Nephron progenitor cell (in vitro differentiated cells): ENCODE data around the gene EBF4.

ENCODE experiments used
- DNase-seq: peaks from one replicate; pipeline ENCODE4 v3.0.0; 2021
- H3K27ac Mint-ChIP-seq: 2 replicates; pipeline ENCODE4 v1.8.0; 2021; ENCODE audit warnings: mild to moderate bottlenecking, moderate library complexity, mixed read lengths
- H3K27me3 Mint-ChIP-seq: 2 replicates; pipeline ENCODE4 v1.8.0; 2021; ENCODE audit warnings: mild to moderate bottlenecking, low read depth, mixed read lengths; ENCODE audit not compliant: poor library complexity
- H3K36me3 Mint-ChIP-seq: 2 replicates; pipeline ENCODE4 v1.8.0; 2021; ENCODE audit warnings: low read depth, mixed read lengths
- H3K4me1 Mint-ChIP-seq: 2 replicates; pipeline ENCODE4 v1.8.0; 2021; ENCODE audit warnings: mixed read lengths
- H3K4me3 Mint-ChIP-seq: 2 replicates; pipeline ENCODE4 v1.8.0; 2021; ENCODE audit warnings: mild to moderate bottlenecking, moderate library complexity, mixed read lengths
- H3K9me3 Mint-ChIP-seq: 2 replicates; pipeline ENCODE4 v1.8.0; 2021; ENCODE audit warnings: mild to moderate bottlenecking, moderate library complexity, mixed read lengths
- TF ChIP-seq, protein P1 (sequence below): fragments of 200-600 bp; sonication (generic); IDR thresholded peaks from 2 replicates; pipeline ENCODE4 v1.5.0; 2021; ENCODE audit warnings: antibody characterized with exemption

The EBF4 gene

GRCh38 chr20:2751878-2752566, 59.4 kb downstream of the EBF4 start:
- peaks cover 28% of the 10 kb centered on the region for H3K4me1 Mint-ChIP-seq
- no peak overlapping the region for H3K4me3 Mint-ChIP-seq
- TF ChIP-seq, protein P1, sequence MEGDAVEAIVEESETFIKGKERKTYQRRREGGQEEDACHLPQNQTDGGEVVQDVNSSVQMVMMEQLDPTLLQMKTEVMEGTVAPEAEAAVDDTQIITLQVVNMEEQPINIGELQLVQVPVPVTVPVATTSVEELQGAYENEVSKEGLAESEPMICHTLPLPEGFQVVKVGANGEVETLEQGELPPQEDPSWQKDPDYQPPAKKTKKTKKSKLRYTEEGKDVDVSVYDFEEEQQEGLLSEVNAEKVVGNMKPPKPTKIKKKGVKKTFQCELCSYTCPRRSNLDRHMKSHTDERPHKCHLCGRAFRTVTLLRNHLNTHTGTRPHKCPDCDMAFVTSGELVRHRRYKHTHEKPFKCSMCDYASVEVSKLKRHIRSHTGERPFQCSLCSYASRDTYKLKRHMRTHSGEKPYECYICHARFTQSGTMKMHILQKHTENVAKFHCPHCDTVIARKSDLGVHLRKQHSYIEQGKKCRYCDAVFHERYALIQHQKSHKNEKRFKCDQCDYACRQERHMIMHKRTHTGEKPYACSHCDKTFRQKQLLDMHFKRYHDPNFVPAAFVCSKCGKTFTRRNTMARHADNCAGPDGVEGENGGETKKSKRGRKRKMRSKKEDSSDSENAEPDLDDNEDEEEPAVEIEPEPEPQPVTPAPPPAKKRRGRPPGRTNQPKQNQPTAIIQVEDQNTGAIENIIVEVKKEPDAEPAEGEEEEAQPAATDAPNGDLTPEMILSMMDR, result no peak
- H3K27me3 Mint-ChIP-seq, result peaks cover 91% of the 10 kb centered on the region
- no peak overlapping the region for H3K27ac Mint-ChIP-seq
- DNase-seq, result peak; percentile 64
- no peaks in the 10 kb centered on the region for H3K36me3 Mint-ChIP-seq
- no peaks in the 10 kb centered on the region for H3K9me3 Mint-ChIP-seq

DNA sequence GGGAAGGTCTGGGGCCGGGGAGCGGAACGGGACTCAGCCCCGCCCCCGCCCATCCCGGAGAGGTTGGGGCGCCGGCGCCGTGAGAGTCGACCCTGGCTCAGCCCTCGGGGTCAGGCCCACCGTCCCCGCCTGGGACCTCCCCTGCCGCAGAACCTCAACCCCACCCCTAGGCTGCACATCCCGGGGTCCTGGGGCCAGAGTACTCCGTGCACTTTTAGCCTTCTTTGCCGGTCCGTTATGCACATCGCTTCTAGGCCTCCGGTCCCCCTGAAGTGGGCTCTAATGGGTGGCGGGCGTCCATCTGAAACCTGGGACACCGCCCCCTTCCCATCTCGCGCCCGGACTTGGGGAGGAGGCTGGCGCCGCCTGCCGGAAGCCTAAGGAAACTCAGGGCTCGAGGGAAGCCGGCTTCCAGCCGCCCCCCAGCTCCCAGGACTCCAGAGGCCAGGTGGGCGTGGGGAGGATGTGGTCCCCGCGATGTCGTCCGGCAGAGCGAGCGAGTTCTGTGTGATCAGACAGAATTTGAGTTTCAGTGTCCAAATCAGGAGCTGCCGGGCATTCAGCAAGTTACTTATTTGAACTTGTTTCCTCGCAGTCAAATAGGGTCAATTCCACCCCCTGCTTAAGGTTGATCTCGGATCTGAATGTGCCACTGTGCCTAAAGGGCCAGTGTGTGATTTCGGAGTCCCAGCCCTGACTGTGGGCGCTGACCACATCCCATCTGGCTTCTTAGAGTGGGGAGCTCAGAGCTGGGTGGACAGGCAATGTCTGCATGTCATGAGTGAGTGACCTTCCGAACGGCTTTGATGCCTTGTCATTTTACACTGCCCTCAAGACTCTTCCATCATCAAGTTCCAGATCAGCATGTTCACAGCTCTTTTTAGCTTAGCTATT, 60.2 kb downstream of the EBF4 start:
- H3K9me3 Mint-ChIP-seq, result no peaks in the 10 kb centered on the region
- peak overlapping the region; percentile 77 for H3K4me3 Mint-ChIP-seq
- H3K27me3 Mint-ChIP-seq, result peaks cover 86% of the 10 kb centered on the region
- no peak overlapping the region for H3K27ac Mint-ChIP-seq
- no peaks in the 10 kb centered on the region for H3K36me3 Mint-ChIP-seq
- peaks cover 28% of the 10 kb centered on the region for H3K4me1 Mint-ChIP-seq
- TF ChIP-seq, protein P1, result peak; percentile 79
- DNase-seq, result peak; percentile 71

- Mint-ChIP-seq H3K27me3 (peaks cover 84% of the 10 kb centered on the region), H3K36me3 (no peaks in the 10 kb centered on the region), H3K27ac (no peak overlapping the region), H3K4me3 (peak overlapping the region; percentile 44), H3K9me3 (no peaks in the 10 kb centered on the region), H3K4me1 (peaks cover 35% of the 10 kb centered on the region)
- no peak for DNase-seq
- TF ChIP-seq, protein P1, result no peak
Measured at GRCh38 chr20:2753461-2754040, 61.0 kb downstream of the EBF4 start.

DNA sequence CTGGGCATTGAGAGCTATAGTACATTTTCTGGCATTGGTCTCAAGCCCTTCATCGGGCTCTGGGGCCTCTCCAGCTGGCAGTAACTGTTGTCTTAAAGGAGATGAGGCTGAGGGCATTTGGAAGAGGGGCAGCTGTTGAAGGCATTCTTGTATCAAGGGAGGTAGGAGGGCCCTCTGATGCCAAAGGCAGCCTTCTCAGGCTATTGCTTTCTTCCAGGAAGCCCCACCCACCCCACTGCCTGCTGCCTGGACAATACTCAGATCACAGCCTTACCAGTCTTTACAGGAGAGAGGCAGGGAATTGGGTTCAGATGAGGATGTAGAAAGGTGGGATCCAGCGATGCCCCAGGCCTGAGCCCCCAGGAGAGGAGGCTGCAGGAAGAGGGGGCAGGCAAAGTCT, 61.8 kb downstream of the EBF4 start:
- H3K36me3 Mint-ChIP-seq, result no peaks in the 10 kb centered on the region
- no peak overlapping the region for H3K4me3 Mint-ChIP-seq

GRCh38 chr20:2755451-2756055, 63.0 kb downstream of the EBF4 start:
- TF ChIP-seq, protein P1, result no peak
- Mint-ChIP-seq H3K27ac (no peak overlapping the region), H3K4me1 (peaks cover 30% of the 10 kb centered on the region), H3K27me3 (peaks cover 67% of the 10 kb centered on the region), H3K9me3 (no peaks in the 10 kb centered on the region), H3K4me3 (no peak overlapping the region), H3K36me3 (no peaks in the 10 kb centered on the region)
- no peak for DNase-seq

More for the DNA sequence above, 61.8 kb downstream of the EBF4 start:
- Mint-ChIP-seq H3K27ac (peak overlapping the region; percentile 44), H3K9me3 (no peaks in the 10 kb centered on the region), H3K4me1 (peaks cover 35% of the 10 kb centered on the region), H3K27me3 (peaks cover 76% of the 10 kb centered on the region)
- DNase-seq, result no peak
- TF ChIP-seq, protein P1, result no peak
